NCI-H2081 treated with DMSO at 0.1 percent for 48 hours (cell line): ENCODE measurements around the gene EPHB2.

Source experiments
- DNase-seq: peaks from one replicate; lab custom pipeline; 2025; lab: John Stamatoyannopoulos, UW

EPHB2 gene

DNA sequence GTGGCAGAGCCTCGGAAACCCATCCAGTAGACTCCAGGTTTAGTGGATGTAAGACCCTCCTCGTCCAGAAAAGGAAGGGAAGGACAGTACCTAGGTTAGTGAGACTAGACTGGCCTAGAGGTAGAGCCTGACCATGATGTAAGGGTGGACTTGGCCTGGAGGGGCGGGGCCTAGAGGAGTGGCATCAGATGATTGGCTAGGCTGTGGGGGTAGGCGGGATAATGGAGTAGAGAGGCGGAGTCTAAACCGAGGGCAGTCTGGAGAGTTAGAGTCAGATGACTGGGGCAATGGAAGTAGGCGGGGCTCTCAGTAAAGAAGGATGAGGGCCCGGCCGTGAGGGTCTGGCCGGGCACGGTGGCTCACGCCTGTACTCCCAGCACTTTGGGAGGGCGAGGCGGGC lies 70.1 kb downstream of the EPHB2 start:
- DNase-seq = no peak

DNA sequence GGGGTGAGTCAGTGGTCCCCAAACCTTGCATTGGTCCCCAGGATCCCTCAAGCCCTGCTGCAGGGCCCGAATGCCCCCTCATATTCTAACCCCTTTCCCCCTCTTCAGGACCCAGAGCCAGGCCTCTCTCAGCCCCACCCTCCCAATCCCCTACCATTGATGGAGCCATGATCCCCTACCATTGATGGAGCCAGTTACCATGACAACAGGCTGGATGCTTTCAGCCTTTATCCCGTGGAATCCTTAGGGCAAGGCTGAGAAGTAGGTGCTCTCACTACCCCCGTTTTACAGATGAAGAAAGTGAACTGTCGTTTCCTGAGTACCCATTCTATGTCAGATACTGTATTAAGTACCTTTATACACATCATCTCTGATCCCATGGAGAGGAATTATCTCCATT lies 70.8 kb downstream of the EPHB2 start:
- DNase-seq = no peak

DNA sequence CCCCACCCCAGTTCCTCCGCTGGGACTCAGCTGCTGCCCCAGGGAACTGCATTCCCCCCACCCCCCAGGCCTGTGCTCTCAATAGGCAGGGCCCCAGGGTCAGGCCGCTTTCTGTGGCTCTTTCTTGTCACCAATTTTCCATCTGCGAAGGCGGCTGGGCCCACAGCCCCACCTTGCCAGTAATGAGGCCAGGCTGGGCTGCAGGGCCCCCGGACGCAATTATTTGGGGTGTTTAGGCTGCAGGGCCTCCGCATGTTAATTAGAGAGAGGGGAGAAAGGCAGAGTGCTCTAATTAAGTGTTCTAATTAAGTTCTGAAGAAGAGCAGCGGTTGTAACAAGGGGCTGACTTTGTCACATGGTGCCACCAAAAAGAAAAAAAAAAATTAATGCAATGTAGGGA lies 71.8 kb downstream of the EPHB2 start:
- no peak for DNase-seq

DNA sequence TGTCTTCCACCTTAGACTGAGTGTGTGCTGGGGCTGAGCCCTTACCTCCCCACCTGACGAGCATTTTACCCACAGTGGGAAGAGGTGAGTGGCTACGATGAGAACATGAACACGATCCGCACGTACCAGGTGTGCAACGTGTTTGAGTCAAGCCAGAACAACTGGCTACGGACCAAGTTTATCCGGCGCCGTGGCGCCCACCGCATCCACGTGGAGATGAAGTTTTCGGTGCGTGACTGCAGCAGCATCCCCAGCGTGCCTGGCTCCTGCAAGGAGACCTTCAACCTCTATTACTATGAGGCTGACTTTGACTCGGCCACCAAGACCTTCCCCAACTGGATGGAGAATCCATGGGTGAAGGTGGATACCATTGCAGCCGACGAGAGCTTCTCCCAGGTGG lies 73.7 kb downstream of the EPHB2 start:
- no peak for DNase-seq

DNA sequence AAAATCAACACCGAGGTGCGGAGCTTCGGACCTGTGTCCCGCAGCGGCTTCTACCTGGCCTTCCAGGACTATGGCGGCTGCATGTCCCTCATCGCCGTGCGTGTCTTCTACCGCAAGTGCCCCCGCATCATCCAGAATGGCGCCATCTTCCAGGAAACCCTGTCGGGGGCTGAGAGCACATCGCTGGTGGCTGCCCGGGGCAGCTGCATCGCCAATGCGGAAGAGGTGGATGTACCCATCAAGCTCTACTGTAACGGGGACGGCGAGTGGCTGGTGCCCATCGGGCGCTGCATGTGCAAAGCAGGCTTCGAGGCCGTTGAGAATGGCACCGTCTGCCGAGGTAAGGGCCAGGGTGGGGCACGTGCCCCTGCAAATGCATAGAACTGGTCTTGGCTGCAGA lies 74.1 kb downstream of the EPHB2 start:
- no peak for DNase-seq

DNA sequence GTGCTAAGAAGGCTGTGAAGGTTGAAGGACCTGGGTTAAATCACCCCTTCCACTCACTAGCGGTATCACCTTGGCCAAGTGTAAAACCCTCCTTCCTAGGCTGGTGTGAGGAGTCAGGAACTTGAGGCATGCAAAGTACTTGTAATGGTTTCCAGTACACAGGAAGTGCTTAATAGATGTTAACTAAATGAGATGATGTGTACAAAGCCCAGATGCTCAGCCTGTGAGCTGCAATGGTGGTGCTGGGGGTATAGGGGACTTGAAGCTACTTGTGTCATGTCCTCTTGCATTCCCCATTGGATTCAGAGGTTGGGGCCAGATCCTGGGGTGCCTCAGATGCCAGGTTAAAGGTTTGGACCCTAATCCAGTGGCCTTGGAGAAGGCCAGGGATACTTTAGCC lies 75.5 kb downstream of the EPHB2 start:
- no peak for DNase-seq

DNA sequence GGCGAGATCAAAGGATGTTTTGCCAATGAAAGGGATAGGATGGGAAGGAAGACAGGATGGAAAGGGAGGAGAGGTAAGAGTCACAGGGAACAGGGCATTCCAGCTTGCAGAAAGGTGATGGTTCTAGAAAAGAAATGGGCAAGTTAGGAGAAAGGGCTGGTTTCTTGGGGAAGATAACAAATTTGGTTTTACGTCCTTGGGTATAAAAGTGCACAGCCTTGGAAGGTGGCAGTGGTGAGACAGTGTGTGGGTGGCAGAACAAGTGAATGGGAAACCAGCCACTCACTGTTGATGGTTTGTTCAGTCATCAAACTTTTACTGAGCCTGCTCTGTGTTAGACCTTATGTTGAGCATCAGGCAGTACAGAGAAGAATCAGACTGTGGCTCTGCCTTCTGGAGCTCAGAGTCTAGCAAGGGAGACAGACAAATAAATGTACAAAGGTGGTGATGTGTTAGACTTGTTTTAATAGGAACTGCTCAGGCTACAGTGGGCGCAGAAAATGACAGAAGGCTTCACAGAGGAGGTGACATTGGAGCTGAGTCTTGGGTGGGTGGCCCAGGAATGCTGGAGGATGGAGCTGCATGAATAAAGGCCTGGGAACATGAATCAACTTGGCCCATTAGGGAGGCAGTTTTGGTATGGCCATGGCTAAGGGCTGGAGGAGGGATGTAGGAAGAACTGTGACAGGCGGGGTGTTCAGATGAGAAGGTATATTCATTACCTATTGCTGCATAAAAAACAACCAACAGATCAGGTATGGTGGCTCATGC lies 76.3 kb downstream of the EPHB2 start:
- DNase-seq = no peak

DNA sequence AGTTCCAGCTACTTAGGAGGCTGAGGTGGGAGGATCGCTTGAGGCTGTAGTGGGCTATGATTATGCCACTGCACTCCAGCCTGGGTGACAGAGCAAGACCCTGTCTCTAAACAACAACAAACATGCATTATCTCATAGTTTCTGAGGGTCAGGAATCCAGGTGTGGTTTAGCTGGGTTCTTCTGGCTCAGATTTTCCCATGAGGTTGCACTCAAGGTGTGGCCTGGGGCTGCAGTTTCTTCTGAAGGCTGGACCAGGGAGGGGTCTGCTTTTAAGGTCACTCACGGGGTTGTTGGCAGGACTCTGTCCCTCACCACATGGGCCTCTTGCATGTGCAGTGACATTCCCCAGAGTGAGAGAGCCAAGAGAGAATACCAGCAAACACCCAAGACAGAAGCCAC lies 77.0 kb downstream of the EPHB2 start:
- DNase-seq = no peak

DNA sequence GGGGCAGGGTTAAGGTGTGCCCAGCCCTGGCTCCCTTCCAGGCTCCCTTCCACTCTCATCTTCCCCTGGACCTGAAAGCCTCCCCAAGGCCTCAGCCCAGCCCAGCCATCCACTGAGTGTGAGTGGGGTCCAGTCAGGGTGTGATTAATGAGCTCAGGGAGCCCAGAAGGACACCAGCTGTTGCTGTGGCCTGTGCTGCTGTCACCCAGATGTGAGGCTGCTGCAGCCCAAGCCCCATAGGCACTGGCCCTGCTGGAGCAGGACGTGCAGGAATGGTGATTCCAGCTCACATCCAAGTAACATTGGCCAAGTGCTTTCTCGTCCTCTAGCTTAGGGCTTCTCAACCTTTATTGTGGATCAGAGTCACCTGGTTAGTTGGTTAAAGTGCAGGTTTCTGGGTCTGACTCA lies 77.6 kb downstream of the EPHB2 start:
- DNase-seq = no peak

DNA sequence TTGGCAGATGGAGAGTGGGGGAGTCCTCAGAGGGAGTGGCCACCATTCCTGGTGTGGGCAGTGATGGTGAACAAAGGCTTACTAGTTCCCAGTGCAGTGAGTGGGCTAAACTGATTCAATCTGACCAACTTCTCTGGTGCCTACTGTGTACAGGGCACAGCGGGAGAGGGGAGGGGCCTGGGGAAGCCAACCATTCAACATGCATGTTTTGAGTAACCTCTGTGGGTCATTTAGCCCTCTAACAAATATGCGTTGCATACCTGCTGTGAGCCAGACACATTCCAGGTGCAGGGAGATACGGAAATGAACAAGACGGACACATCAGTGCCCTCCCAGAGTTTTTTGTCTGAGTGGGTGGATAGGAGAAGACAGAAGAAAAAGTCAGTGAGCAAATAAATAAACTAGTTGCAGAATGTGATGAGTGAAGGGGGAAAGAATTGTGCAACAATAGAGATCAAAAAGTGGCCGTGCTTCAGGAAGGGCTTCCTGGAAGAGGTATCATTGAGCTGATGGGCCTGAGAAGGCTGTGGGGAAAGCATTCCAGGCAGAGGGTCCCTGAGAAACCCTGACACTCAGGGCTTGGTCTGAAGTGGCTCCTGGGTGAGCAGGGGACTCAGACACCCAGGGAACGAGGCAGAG lies 78.8 kb downstream of the EPHB2 start:
- DNase-seq = no peak

DNA sequence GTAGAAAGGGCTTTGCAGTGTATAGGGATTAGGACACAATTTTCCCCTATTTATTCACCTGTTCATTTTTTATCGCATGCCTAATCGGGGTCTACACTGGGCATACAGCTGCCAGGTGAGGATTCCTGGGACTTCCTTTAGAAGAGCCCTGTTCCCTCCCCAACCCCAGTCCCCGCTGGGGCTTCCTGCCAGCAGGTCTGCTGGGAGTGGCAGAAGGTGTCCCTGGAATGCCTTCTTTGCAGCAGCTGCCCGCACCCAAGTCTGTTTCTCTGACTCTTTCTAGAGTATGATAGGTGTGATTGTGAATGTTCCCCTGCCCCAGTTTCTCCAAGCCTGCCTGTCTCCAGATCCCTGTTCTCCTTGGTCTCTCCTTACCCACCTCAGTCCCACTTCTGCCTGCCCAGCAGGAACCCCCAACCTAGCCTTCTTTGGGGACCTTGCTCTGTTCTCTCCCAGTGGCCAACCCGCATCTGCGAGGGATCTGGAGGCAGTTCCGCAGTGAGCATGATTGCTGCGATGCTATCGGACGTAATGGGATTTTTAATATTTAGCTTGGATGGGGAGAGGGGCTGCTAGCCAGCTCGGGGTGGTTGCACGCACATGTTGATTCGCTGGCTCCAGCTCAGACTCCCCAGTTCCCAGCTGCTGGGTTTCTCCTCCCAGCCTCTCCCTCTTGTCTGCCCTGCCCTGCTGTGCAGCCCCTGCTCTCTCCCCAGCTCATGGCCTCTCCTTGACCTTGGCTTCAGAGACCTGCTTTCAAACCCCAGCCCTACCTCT lies 79.8 kb downstream of the EPHB2 start:
- DNase-seq = no peak

DNA sequence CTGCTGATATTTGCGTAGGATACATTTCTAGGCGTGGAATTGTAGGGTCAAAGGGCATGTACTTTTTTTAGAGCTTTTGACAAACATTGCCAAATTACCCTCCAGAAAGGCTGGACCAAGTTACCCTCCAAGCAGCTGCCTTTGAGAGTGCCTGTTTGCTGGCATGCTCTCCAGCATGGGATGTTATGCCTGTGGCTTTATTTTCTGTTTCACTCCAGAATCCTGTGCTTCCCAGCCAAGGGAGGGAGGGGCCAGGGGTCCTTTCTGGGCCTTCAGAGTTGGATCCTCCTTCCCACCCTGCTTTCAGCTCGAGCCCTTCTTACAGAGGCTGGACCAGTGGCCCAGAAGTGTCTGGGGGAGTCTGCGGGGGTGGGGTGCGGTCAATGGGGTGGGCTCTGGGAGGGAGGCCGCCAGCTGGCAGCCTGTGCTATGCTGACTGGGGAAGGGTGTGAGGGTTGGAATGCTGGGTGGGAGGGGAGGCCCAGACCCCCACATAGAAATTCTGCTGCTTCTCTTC lies 81.2 kb downstream of the EPHB2 start:
- no peak for DNase-seq

DNA sequence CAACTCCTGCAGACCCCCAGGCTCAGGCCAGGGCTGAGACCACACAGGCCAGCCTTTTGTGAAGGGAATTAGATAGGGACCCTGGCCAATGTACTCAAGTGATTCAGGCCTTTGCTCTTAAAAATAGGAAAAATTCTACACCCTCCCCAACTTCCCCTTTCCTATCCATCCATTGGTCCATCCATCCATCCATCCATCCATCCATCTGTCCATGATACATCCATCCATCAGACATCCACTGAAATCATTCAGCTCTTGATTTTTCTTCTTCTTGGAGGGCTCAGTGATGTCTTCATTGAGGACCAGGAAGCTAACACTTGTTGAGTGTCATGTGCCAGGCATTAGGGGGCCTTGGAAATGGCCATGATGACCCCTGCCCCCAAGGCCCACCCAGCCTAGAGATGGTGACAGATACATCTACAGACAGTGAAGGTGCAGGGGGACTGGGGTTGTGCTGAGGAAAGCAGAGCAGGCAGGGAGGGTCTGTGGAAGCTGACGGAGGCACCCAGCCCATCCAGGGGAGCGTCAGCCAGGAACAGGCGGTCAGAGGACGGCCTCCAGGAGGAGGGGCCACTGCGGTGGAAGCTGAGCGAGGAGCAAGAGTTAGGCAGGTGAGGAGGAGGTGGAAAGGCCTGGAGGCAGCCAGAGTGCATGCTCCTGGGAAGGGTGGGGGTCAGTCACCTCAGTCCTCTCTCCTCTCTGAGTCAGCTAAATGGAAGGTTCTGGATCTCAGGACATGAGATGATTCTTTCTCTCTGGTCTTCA lies 81.9 kb downstream of the EPHB2 start:
- no peak for DNase-seq

DNA sequence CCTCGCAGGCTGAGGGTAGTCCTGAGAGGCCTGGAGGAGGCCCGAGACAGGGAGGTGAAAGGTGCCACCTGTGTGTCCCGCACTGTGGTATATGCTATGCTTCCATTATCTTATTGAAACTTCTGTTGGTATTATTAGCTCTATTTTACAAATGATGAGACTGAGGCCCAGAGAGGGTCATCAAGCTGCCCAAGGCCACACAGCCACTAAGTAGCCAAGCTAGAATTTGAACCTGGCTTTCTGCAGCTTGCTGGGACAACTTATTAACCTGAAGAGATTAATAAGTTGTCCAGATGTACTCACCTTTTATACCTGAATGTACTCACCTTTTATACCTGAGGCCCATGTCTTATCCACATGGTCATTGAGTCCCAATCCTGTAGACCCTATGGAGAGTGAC lies 83.0 kb downstream of the EPHB2 start:
- no peak for DNase-seq

DNA sequence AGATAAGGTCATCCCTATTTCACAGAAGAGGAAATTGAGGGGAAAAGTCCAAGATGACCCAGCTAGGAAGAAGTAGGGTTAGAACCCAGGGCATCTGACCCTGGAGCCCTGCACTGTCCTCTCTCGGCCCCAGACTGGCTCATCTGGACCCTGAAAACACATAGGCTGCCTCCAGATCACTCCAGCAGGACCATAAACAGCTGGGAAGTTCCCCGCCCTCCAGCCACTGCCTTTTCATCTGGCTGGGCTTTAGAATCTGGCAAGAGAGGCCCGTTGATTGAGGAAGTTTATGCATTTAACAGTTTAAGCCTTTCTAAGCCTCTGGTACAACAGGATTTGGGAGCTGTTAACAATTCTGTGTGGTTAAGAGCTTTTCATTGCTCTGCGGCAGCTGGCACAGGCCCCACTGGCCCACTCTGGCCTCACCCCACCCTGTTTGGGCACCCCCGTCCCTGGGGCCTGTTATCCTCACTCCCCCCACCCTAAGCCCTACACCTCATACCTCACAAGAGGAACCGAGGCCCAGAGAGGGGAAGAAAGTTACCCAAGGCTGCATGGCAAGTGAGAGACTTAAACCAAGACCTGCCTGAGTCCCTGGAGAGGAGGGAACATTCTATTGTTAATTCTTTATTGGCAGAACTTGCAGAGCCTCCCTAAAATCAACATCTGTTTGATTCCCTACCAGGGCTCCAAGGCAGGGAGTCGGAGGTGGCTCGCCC lies 84.2 kb downstream of the EPHB2 start:
- no peak for DNase-seq

DNA sequence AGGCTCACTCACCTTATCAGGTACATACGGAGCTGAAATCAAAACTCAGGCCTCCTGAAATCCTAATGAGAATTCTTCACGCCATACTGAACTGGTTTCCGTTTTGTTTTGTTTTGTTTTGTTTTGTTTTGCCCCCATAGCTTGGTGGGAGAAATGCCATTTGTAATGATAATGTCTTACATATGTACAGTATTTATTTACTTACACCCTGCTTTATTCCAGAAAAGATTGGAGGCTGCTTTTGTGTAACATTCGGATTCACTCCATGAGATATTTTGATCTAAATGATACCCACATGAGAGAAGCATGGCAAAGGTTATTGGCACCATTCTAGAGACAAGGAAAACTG lies 84.7 kb downstream of the EPHB2 start:
- DNase-seq = no peak

DNA sequence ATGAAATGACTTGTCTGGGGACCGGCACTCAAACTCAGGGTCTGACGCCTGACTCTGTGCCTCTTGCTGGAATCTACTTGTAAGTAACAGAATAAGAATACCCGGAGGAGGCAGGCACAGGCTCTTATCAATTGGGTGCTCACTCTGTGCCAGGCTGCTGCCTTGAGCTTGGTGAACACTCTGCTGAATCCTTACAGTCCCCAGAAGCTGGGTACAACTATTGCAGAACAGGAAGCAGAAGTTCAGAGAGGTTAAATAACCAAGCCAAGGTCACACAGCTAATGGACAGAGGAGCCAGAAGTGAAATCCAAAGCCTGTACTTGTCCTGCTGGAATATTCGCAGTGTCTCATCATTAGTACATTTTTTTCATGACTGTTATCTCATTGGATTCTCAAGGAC lies 86.0 kb downstream of the EPHB2 start:
- no peak for DNase-seq

DNA sequence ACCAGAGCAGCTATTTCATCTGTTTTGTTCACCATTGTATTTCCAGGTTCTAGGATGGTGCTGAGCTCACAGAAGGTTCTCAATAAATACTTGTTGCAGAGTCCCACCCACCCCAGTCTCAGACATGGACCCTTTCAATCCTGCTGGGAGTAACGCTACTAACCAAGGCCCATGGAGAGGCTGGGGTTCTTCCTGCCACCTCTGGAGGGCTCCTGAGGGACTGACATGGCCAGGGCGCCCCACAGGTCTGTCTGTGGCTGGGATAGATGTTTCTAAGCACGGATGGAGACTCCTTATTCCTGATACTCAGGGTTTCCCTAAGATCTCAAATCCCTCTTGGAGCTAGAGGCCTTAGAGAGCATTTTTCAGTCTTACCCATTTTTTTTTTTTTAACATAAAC lies 87.4 kb downstream of the EPHB2 start:
- DNase-seq = no peak

DNA sequence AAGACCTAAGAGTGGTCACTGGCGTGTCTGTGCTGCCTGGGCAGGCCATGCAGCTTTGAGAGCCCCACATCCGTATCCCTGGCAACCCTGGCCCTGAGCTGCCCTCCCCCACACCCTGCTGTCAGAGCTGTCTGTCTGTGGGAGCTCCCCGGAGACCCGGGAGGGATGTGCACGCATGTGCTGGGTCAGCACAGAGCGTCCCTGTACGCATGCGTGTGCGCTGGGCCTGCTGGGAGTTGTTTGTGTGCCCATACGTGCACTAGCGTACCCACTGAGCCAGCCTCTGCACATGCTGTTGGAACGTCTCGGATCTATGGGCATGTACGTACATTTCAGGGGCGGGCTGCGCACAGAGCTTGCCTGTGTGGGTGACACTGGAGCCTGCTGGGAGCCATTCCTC lies 89.3 kb downstream of the EPHB2 start:
- DNase-seq = no peak

DNA sequence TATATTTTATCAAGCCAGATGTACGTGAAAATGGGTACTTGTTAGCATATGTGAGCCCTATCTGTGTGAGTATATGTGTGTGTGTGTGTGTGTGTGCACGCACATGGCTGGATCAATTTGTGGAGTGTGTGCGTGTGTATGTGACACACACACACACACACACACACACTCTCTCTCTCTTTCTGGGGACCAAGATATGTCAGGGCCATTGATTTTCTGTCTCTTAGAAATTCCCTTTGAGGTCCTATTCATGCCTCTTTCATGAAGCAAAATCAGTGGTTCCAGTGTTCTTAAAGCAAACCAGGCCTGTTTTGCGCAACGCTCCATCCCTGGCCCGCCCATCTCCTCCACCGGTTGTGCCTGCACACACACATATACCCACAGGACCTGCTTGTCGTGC lies 90.0 kb downstream of the EPHB2 start:
- no peak for DNase-seq

DNA sequence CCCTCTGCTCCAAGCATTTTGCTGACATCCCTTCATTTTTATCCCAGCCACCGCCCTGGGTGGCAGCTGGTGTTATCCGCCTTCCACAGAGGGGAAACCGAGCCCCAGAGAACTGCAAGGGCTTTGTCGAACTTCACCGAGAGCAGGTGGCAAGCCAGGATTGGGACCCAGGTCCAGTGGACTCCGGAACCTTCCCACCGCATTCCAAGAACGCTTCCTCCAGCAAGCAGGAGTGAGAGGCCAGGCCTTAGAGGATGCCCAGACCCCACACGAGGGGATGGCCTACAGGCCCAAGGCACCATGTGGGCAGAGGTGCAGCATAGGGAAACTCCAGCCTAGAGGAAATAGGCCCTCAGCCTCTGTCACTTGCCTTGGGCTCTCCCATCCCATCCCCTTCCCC lies 90.7 kb downstream of the EPHB2 start:
- DNase-seq = no peak

DNA sequence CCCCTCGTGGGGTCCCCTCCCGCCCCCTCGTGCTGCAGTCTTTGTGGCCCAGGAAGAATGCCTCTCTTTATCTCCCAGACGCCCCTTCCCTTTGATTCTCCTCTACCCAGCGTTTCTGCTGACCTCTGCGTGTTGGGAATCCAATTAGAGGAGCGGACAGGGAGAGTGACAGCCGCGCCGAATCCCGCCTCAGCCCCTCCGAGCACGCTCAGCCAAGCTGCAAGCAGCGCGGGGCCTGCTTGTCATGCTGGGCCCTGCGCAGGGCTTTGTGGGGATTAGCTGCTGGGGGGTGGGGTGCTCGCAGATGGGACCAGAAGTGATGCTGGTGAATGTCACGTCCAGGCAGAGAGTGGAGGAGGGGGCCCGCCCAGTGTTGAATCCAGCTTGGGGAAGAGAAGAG lies 91.1 kb downstream of the EPHB2 start:
- no peak for DNase-seq
